Measurements from ENCODE around the gene FBXO34. TPM values are rescaled to one million over a fixed set of nuclear protein-coding genes. Genes with fewer than 3 reads are reported as not detected.
A peak's percentile ranks its signal among the peaks of the same experiment; 100 is the strongest.

The FBXO34 gene
- total and polyA plus RNA-seq, 2 of the 13 experiments (the other 11 are each of a cell fraction or from before 2014, with no cell fraction given) = 8.8 to 13.5 TPM

GRCh38 chr14:55383541-55384140 is 112.4 kb downstream of the FBXO34 start:
- Histone ChIP-seq H3K4me2 (ENCODE audit: low read depth, low read length) (no peak overlapping the region), H3K9me3 (ENCODE audit: low read length) (no peaks in the 10 kb centered on the region), H4K20me1 (ENCODE audit: insufficient read depth, low read length) (no peaks in the 10 kb centered on the region), H2AFZ (ENCODE audit: low read length) (no peak overlapping the region), H3K27ac (ENCODE audit: extremely low read length, insufficient read depth, low read length) (no peak overlapping the region), H3K4me3 (replicated peaks in 1 of 3; ENCODE audit: insufficient read depth in 1 of 3, low read depth in 2 of 3, low read length in 3 of 3) (no peak overlapping the region), H3K36me3 (replicated peaks in 1 of 2; ENCODE audit: control insufficient read depth in 1 of 2, insufficient read depth in 2 of 2, low read length in 2 of 2) (peaks cover 15 to 47% of the 10 kb centered on the region in 2 experiments), H3K27me3 (ENCODE audit: control insufficient read depth in 1 of 2, insufficient read depth in 2 of 2, low read length in 2 of 2) (no peaks in the 10 kb centered on the region), H3K79me2 (ENCODE audit: insufficient read depth, low read length) (no peaks in the 10 kb centered on the region), H3K9ac (ENCODE audit: insufficient read depth, low read depth, low read length) (no peak overlapping the region), H3K4me1 (ENCODE audit: insufficient read depth, low read length) (peaks cover 14% of the 10 kb centered on the region)
- POLR2A ChIA-PET = no interaction called here
- in situ Hi-C loops (cut with HindIII; ENCODE audit: extremely low pct_ligation_motif_present, low pct_unique_long_range_greater_than_20kb) = no loop called here
- ATAC-seq = no peak
- TF ChIP-seq FOXP1 (IDR thresholded peaks at IDR 0.05) (peak; percentile 51; the same call in 1 of the 2 replicates), FOXP1 (CRISPR knock-in tag; IDR thresholded peaks at IDR 0.05) (no peak), MYC (CRISPR knock-in tag; IDR thresholded peaks at IDR 0.05; ENCODE audit: borderline replicate concordance) (no peak)
- WGBS (ENCODE audit: low lambda C conversion rate) = 98% methylated on average over 5 of the region's 5 CpGs
- DNase-seq (ENCODE audit: low spot score) = no peak
- CTCF ChIA-PET (ENCODE audit: low intra/inter-chr PET ratio, low total read pairs) = no interaction called here
- intact Hi-C loops (cut with micrococcal nuclease; ENCODE audit: unreplicated experiment) = no loop called here
- FAIRE-seq = no peak
- BruUV-seq (replicated peaks) = no TSS peak

- Histone ChIP-seq H2AFZ (ENCODE audit: low read length) (no peak overlapping the region), H3K27ac (ENCODE audit: extremely low read length, insufficient read depth, low read length) (no peak overlapping the region), H3K36me3 (replicated peaks in 1 of 2; ENCODE audit: control insufficient read depth in 1 of 2, insufficient read depth in 2 of 2, low read length in 2 of 2) (peaks cover 16 to 54% of the 10 kb centered on the region in 2 experiments), H3K9me3 (ENCODE audit: low read length) (no peaks in the 10 kb centered on the region), H3K27me3 (ENCODE audit: control insufficient read depth in 1 of 2, insufficient read depth in 2 of 2, low read length in 2 of 2) (no peaks in the 10 kb centered on the region), H3K4me2 (ENCODE audit: low read depth, low read length) (no peak overlapping the region), H4K20me1 (ENCODE audit: insufficient read depth, low read length) (no peaks in the 10 kb centered on the region), H3K79me2 (ENCODE audit: insufficient read depth, low read length) (no peaks in the 10 kb centered on the region), H3K4me1 (ENCODE audit: insufficient read depth, low read length) (peaks cover 14% of the 10 kb centered on the region), H3K4me3 (replicated peaks in 1 of 3; ENCODE audit: insufficient read depth in 1 of 3, low read depth in 2 of 3, low read length in 3 of 3) (no peak overlapping the region), H3K9ac (ENCODE audit: insufficient read depth, low read depth, low read length) (no peak overlapping the region)
- TF ChIP-seq TEAD2 (CRISPR knock-in tag; IDR thresholded peaks at IDR 0.05) (no peak), AKNA (CRISPR knock-in tag; IDR thresholded peaks at IDR 0.05; ENCODE audit: borderline replicate concordance) (no peak), ZFP91 (CRISPR knock-in tag; IDR thresholded peaks at IDR 0.05; ENCODE audit: borderline replicate concordance) (no peak), ZNF782 (CRISPR knock-in tag; IDR thresholded peaks at IDR 0.05; ENCODE audit: borderline replicate concordance) (no peak), IKZF4 (CRISPR knock-in tag; IDR thresholded peaks at IDR 0.05; ENCODE audit: borderline replicate concordance, low read depth, not compliant biosample characterization) (no peak), KLF12 (CRISPR knock-in tag; IDR thresholded peaks at IDR 0.05; ENCODE audit: borderline replicate concordance) (no peak), ZNF790 (CRISPR knock-in tag; IDR thresholded peaks at IDR 0.05; ENCODE audit: borderline replicate concordance) (no peak)
- DNase-seq (ENCODE audit: low spot score) = no peak
- in situ Hi-C loops (cut with HindIII; ENCODE audit: extremely low pct_ligation_motif_present, low pct_unique_long_range_greater_than_20kb) (no loop called here), intact Hi-C loops (cut with micrococcal nuclease; ENCODE audit: unreplicated experiment) (no loop called here)
- BruUV-seq (replicated peaks) = no TSS peak
- WGBS (ENCODE audit: low lambda C conversion rate) = 100% methylated on average over 3 of the region's 3 CpGs
- no peak for FAIRE-seq
- ATAC-seq = no peak
- POLR2A ChIA-PET = no interaction called here
- CTCF ChIA-PET (ENCODE audit: low intra/inter-chr PET ratio, low total read pairs) = no interaction called here
These were observed 113.3 kb downstream of the FBXO34 start for GRCh38 chr14:55384536-55384935.

All from HepG2 (cell line).